ENCODE results near the gene LMBRD2. TPM values are rescaled to one million over a fixed set of nuclear protein-coding genes. Genes with fewer than 3 reads are reported as not detected.

Gene LMBRD2
- total and polyA plus RNA-seq, 2 of the 8 experiments (the other 6 are each of a cell fraction or from before 2014, with no cell fraction given) = 1.1 to 4.1 TPM

DNA sequence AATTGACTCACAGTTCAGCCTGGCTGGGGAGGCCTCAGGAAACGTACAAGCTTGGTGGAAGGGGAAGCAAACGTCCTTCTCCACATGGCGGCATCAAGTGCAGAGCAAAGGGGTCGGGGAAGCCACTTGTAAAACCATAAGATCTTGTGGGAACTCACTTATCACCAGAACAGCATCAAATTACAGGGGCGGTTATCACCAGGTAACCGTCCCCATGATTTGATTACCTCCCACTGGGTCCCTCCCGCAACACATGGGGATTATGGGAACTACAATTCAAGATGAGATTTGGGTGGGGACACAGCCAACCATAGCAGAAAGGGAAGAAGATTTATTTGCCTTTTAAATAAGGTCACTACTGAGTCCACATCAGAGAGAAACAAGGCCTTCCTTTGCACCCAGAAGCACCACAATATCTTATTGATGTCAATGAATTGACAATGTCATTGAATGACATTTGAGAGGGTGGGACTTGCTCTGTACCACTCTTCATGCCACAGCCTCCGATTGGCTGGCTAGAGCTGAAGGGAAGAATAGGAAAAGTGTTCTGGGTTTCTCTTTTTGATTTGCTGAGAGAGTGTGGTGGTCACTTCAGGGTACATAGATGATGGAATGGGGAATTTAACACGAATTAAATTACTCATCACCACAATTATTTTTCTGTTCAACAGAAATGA lies 11.3 kb upstream of the LMBRD2 start:
- H3K4me1 ChIP-seq (replicated peaks in 1 of 4; ENCODE audit: control insufficient read depth in 3 of 4, insufficient read depth in 4 of 4, low read length in 3 of 4) = no peaks in the 10 kb centered on the region
- H3K18ac ChIP-seq (ENCODE audit: extremely low read depth, low read length) = no peak overlapping the region
- ChIA-PET POLR2A (ENCODE audit: partially characterized antibody) (no interaction called here), CTCF (ENCODE audit: partially characterized antibody) (no interaction called here)
- no peak overlapping the region for H3K27ac ChIP-seq (ENCODE audit: low read depth, low read length)
- H2BK20ac ChIP-seq (ENCODE audit: low read length) = no peak overlapping the region
- peaks cover 4% of the 10 kb centered on the region for H3K79me1 ChIP-seq (ENCODE audit: low read depth, low read length)
- H3K4me3 ChIP-seq (ENCODE audit: extremely low read depth in 1 of 4, insufficient read depth in 2 of 4, low read depth in 3 of 4, low read length in 4 of 4) = no peak overlapping the region
- H4K20me1 ChIP-seq (replicated peaks in 1 of 2; ENCODE audit: control insufficient read depth in 1 of 2, insufficient read depth in 2 of 2, low read length in 2 of 2) = peaks cover 0 to 7% of the 10 kb centered on the region in 2 experiments
- H3K23me2 ChIP-seq (ENCODE audit: low read depth, low read length) = no peaks in the 10 kb centered on the region
- H3K23ac ChIP-seq (ENCODE audit: insufficient read length) = no peak overlapping the region
- no peak overlapping the region for H2BK5ac ChIP-seq (ENCODE audit: low read depth, low read length)
- no peaks in the 10 kb centered on the region for H3K27me3 ChIP-seq (replicated peaks in 1 of 4; ENCODE audit: control insufficient read depth in 3 of 4, extremely low read depth in 1 of 4, insufficient read depth in 3 of 4, low read length in 3 of 4)
- no peak overlapping the region for H2BK15ac ChIP-seq (ENCODE audit: low read length)
- H3K14ac ChIP-seq (ENCODE audit: insufficient read length) = no peak overlapping the region
- no peak for FAIRE-seq
- DNase-seq (ENCODE audit: low read depth in 1 of 2, low spot score in 2 of 2) = no peak
- no peak overlapping the region for H2AFZ ChIP-seq (ENCODE audit: low read length)
- no peak overlapping the region for H3K9ac ChIP-seq (replicated peaks in 1 of 4; ENCODE audit: extremely low read depth in 1 of 4, low read depth in 3 of 4, low read length in 3 of 4)
- H4K91ac ChIP-seq (replicated peaks; ENCODE audit: insufficient read length, low read length) = no peak overlapping the region
- no peak for TF ChIP-seq GABPA (IDR thresholded peaks at IDR 0.05; ENCODE audit: borderline replicate concordance, insufficient read depth, low read length)
- TF ChIP-seq TBP (IDR thresholded peaks at IDR 0.05; ENCODE audit: low read depth, low read length) = no peak
- H3K9me3 ChIP-seq (ENCODE audit: insufficient read depth in 2 of 2, low read depth in 1 of 2, low read length in 1 of 2) = no peaks in the 10 kb centered on the region
- WGBS, 2 experiments (ENCODE audit: extremely low coverage in 1 of 2, insufficient coverage in 1 of 2, insufficient read length in 1 of 2, insufficient replicate concordance in 2 of 2, low coverage in 1 of 2, low lambda C conversion rate in 2 of 2, missing lambda C conversion rate in 1 of 2) = 86% methylated on average over 9 of the region's 9 CpGs; no CpG with 5 or more reads in 1 of the 2 experiments
- H2AK5ac ChIP-seq (ENCODE audit: low read depth, low read length) = no peak overlapping the region
- H3K56ac ChIP-seq (replicated peaks; ENCODE audit: insufficient read length, low read depth, low read length) = no peak overlapping the region
- no peak overlapping the region for H3K4me2 ChIP-seq (ENCODE audit: insufficient read depth in 1 of 2, low read depth in 2 of 2, low read length in 2 of 2)
- no peak overlapping the region for H2BK120ac ChIP-seq (replicated peaks; ENCODE audit: low read depth, low read length)
- no peak overlapping the region for H4K8ac ChIP-seq (ENCODE audit: extremely low read depth, insufficient read depth, low read length)
- no peak overlapping the region for H2BK12ac ChIP-seq (ENCODE audit: low read depth, low read length)
- H4K5ac ChIP-seq (ENCODE audit: insufficient read length, low read depth, low read length) = no peak overlapping the region
- H3K4ac ChIP-seq (replicated peaks; ENCODE audit: insufficient read length, low read depth, low read length) = no peak overlapping the region
- peaks cover 5 to 77% (median 48%) of the 10 kb centered on the region in 4 experiments; a peak in 7 of 8 replicates for H3K36me3 ChIP-seq (ENCODE audit: control insufficient read depth in 2 of 4, insufficient read depth in 4 of 4, low read length in 3 of 4)
- H3K79me2 ChIP-seq (ENCODE audit: control insufficient read depth in 1 of 2, insufficient read depth in 2 of 2, low read length in 2 of 2) = peaks cover 0 to 22% of the 10 kb centered on the region in 2 experiments; a peak in 2 of 4 replicates

Data from H1 (cell line).